Stomach smooth muscle (tissue), 2 donors: ENCODE data around the gene ASIP.
"Not testable (repeated sequence)": the region's sequence is repeated elsewhere in the genome, so short reads cannot be mapped to it uniquely, and the experiment has no call there.

Source experiments
- H3K27ac ChIP-seq: one replicate; pipeline ENCODE4 v1.7.0; 2013; ENCODE audit warnings: mild to moderate bottlenecking, low read length, inconsistent platforms
- H3K27me3 ChIP-seq, 2 donors: one replicate each; pipeline ENCODE4 v1.7.0; 2013; ENCODE audit warnings: low read length in 2 of 2; ENCODE audit not compliant: insufficient read depth in 2 of 2, control insufficient read depth in 1 of 2
- H3K36me3 ChIP-seq, 2 donors: one replicate each; pipeline ENCODE4 v1.7.0; 2013; ENCODE audit warnings: low read length in 2 of 2; ENCODE audit not compliant: control insufficient read depth in 2 of 2, insufficient read depth in 2 of 2
- H3K4me1 ChIP-seq: one replicate; pipeline ENCODE4 v1.7.0; 2013; ENCODE audit warnings: low read length; ENCODE audit not compliant: control insufficient read depth, insufficient read depth
- H3K4me3 ChIP-seq, 2 donors: one replicate each; pipeline ENCODE4 v1.7.0; 2013; ENCODE audit warnings: low read length in 2 of 2
- H3K9ac ChIP-seq, 2 donors: one replicate each; pipeline ENCODE4 v1.7.0; 2013; ENCODE audit warnings: low read length in 2 of 2, mild to moderate bottlenecking in 1 of 2
- H3K9me3 ChIP-seq, 2 donors: one replicate each; pipeline ENCODE4 v1.7.0; 2013; ENCODE audit warnings: low read length in 2 of 2; ENCODE audit not compliant: control insufficient read depth in 2 of 2
- donor health status: healthy.
- donor health status: Pancreatic carcinoma.

Gene ASIP

GRCh38 chr20:34215711-34216381 is 25.4 kb upstream of the ASIP start:
- Histone ChIP-seq H3K4me3 (peak overlapping the region; percentile 52 to 79), H3K9ac (peak overlapping the region; percentile 55 to 67), H3K36me3 (no peaks in the 10 kb centered on the region), H3K9me3 (peaks cover 0 to 4% of the 10 kb centered on the region in 2 donors), H3K4me1 (peaks cover 2% of the 10 kb centered on the region), H3K27me3 (no peaks in the 10 kb centered on the region), H3K27ac (peak overlapping the region; percentile 26)

DNA sequence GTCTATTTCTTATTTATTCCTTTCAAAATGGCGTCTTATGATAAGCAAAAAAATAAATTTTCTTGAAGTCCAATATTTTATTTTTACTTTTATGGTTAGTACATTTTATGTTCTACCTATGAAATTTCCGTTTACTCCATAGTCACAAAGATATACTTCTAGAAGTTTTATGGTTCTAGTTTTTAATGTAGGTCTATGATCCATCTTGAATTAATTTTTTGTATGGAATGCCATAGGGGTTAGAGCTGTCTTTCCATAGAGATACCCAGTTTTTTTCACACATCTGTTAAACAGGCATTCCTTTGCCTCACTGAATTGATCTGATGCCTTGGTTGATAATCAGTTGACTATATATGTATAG is 24.9 kb upstream of the ASIP start:
- Histone ChIP-seq H3K4me1 (peaks cover 2% of the 10 kb centered on the region), H3K9ac (peak overlapping the region in 1 of 2 donors; percentile 55), H3K27ac (no peak overlapping the region), H3K9me3 (peaks cover 0 to 4% of the 10 kb centered on the region in 2 donors), H3K36me3 (no peaks in the 10 kb centered on the region), H3K4me3 (peak overlapping the region; percentile 52 to 79), H3K27me3 (no peaks in the 10 kb centered on the region)

GRCh38 chr20:34220561-34220960 is 20.7 kb upstream of the ASIP start:
- H3K4me1 ChIP-seq = peaks cover 2% of the 10 kb centered on the region
- H3K27ac ChIP-seq = no peak overlapping the region
- no peaks in the 10 kb centered on the region for H3K36me3 ChIP-seq
- no peak overlapping the region for H3K4me3 ChIP-seq
- no peak overlapping the region for H3K9ac ChIP-seq
- no peaks in the 10 kb centered on the region for H3K27me3 ChIP-seq
- no peaks in the 10 kb centered on the region for H3K9me3 ChIP-seq

GRCh38 chr20:34222208-34222607 is 19.0 kb upstream of the ASIP start:
- H3K27me3 ChIP-seq = no peaks in the 10 kb centered on the region
- no peak overlapping the region for H3K9ac ChIP-seq
- no peaks in the 10 kb centered on the region for H3K36me3 ChIP-seq
- no peak overlapping the region for H3K4me3 ChIP-seq
- H3K4me1 ChIP-seq = no peaks in the 10 kb centered on the region
- H3K9me3 ChIP-seq = no peaks in the 10 kb centered on the region
- H3K27ac ChIP-seq = no peak overlapping the region

- H3K9me3 ChIP-seq, H3K4me3 ChIP-seq, H3K4me1 ChIP-seq, H3K36me3 ChIP-seq, H3K27me3 ChIP-seq, H3K9ac ChIP-seq, H3K27ac ChIP-seq: not testable (repeated sequence)
These were observed 17.0 kb upstream of the ASIP start for GRCh38 chr20:34224251-34224650.

GRCh38 chr20:34231634-34232033 is 9.6 kb upstream of the ASIP start:
- Histone ChIP-seq H3K27ac (no peak overlapping the region), H3K4me1 (no peaks in the 10 kb centered on the region), H3K9ac (no peak overlapping the region), H3K9me3 (no peaks in the 10 kb centered on the region), H3K36me3 (no peaks in the 10 kb centered on the region), H3K27me3 (no peaks in the 10 kb centered on the region), H3K4me3 (no peak overlapping the region)

DNA sequence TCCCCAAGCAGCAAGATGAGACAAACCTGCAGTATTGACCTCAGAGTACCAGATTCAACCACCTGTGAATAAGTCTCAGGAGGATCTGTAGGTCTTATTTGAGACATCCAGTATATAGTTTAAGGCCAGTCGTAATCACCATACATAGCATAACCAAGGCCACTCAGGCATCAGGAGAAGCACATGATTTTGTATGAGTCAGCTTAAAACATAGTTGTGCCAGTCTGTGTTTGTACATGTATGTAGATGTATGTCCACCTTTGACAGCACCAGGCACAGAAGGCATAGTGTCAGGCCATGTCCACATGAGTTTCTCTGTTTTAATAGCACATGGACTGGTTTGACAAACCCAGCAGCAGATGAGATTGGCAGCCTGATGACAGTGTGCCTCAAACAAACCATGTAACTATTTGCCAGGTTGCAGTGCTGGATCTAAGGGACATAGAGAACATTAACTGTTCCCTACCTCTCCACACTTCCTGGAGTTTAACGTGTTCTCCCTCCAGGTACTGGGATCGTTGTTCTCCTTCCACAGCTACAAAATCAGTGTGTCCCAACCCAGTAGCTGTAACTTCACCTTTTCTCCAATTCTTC is 8.6 kb upstream of the ASIP start:
- Histone ChIP-seq H3K9ac (no peak overlapping the region), H3K4me1 (no peaks in the 10 kb centered on the region), H3K4me3 (no peak overlapping the region), H3K27ac (no peak overlapping the region), H3K9me3 (no peaks in the 10 kb centered on the region), H3K36me3 (no peaks in the 10 kb centered on the region), H3K27me3 (no peaks in the 10 kb centered on the region)

GRCh38 chr20:34233687-34234086 is 7.5 kb upstream of the ASIP start:
- Histone ChIP-seq H3K27me3 (no peaks in the 10 kb centered on the region), H3K4me1 (no peaks in the 10 kb centered on the region), H3K4me3 (no peak overlapping the region), H3K9ac (no peak overlapping the region), H3K36me3 (no peaks in the 10 kb centered on the region), H3K27ac (no peak overlapping the region), H3K9me3 (peaks cover 0 to 2% of the 10 kb centered on the region in 2 donors)

GRCh38 chr20:34235875-34236274 is 5.3 kb upstream of the ASIP start:
- Histone ChIP-seq H3K27ac (no peak overlapping the region), H3K27me3 (peaks cover 0 to 2% of the 10 kb centered on the region in 2 donors), H3K4me3 (no peak overlapping the region), H3K4me1 (no peaks in the 10 kb centered on the region), H3K36me3 (no peaks in the 10 kb centered on the region), H3K9me3 (peaks cover 0 to 4% of the 10 kb centered on the region in 2 donors), H3K9ac (no peak overlapping the region)

DNA sequence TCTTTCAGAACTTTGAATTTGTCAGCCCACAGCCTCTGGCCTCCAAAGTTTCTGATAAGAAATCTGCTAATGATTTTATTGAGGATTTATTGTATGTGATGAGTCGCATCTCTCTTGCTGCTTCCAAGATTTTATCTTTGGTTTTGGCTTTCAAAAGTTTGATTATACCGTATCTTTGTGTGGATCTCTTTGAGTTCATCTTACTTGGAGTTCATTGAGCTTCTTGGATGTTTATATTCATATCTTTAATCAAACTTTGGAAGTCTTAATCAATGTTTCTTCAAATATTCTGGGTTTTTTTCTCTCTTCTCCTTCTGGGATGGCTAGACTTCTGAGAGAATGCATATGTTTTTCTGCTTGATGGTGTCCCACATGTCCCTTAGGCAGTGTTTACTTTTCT is 3.3 kb upstream of the ASIP start:
- Histone ChIP-seq H3K27me3 (peaks cover 0 to 2% of the 10 kb centered on the region in 2 donors), H3K27ac (no peak overlapping the region), H3K36me3 (no peaks in the 10 kb centered on the region), H3K4me3 (no peak overlapping the region), H3K4me1 (no peaks in the 10 kb centered on the region), H3K9ac (no peak overlapping the region), H3K9me3 (peaks cover 0 to 4% of the 10 kb centered on the region in 2 donors)

- Histone ChIP-seq H3K9me3 (peaks cover 0 to 4% of the 10 kb centered on the region in 2 donors), H3K27ac (no peak overlapping the region), H3K9ac (no peak overlapping the region), H3K4me1 (no peaks in the 10 kb centered on the region), H3K4me3 (no peak overlapping the region), H3K27me3 (peaks cover 0 to 2% of the 10 kb centered on the region in 2 donors), H3K36me3 (no peaks in the 10 kb centered on the region)
These were observed 1.1 kb upstream of the ASIP start for GRCh38 chr20:34240121-34240520.
